ENCODE measurements around the gene SHC3.

DNA sequence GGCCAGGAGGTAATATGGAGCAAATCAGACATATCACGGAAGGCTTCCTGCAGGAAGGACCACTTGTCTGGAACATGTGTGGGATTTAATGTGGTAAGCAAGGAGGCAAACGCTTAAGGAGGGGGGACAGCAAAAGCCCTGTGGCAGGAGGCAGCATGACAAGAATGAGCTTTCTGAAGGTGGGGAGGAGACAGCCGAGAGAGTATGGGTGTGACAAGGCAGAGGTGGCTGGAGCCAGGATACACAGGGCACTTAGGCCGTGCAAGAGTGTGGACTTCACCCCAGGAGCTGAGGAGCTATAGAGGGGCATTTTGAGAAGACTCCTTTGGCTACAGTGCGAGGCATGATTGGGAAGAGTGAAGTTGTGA lies 201.7 kb downstream of the SHC3 start:
- TF ChIP-seq EZH2 (IDR thresholded peaks at IDR 0.05; ENCODE audit: insufficient read depth, poor library complexity, severe bottlenecking) = no peak
- TF ChIP-seq EZH2phosphoT487 (IDR thresholded peaks at IDR 0.05; ENCODE audit: insufficient read depth, low read depth) = no peak
